AG09309 (cell line): ENCODE measurements around the gene PHKB.

Experiments used
- DNase-seq: peaks from one replicate; pipeline ENCODE4 v3.0.0-alpha.2; 2010; ENCODE audit warnings: low read depth
- H3K4me3 ChIP-seq: 2 replicates; pipeline ENCODE4 v1.5.1; 2011; ENCODE audit warnings: mild to moderate bottlenecking, low read depth, low read length, moderate library complexity; ENCODE audit not compliant: control insufficient read depth
- CTCF ChIP-seq: IDR thresholded peaks from 2 replicates; pipeline ENCODE4 v1.5.1; 2011; ENCODE audit warnings: mild to moderate bottlenecking, low read depth, low read length, inconsistent platforms; ENCODE audit not compliant: insufficient read depth, control insufficient read depth; ENCODE audit errors: missing control alignments

Gene PHKB

DNA sequence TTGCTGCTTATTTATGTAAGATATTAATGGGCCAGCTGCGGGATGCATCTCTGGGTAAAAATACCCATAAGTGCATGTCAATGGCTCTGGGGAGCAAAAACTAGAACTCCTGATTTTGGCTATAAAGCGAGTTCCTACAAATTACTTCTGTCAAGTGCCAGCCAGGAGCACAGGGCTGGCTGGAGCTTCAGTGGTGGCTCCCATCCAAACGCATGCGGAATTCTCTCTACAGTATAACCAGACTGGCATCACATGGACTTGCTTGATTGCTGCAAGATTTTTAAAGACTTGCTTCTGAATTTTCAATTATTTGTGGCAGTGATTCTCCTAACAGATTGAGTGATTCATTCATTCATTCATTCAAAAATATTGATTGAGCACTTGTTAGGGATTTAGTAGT, 260.9 kb downstream of the PHKB start:
- TF ChIP-seq CTCF: no peak
- no peak for DNase-seq
- no peak overlapping the region for H3K4me3 ChIP-seq

GRCh38 chr16:47724115-47724785, 263.1 kb downstream of the PHKB start:
- no peak for DNase-seq
- H3K4me3 ChIP-seq: no peak overlapping the region
- TF ChIP-seq CTCF: no peak

- no peak for DNase-seq
- TF ChIP-seq CTCF: no peak
- no peak overlapping the region for H3K4me3 ChIP-seq
Observed at GRCh38 chr16:47725188-47725695, 264.1 kb downstream of the PHKB start.

DNA sequence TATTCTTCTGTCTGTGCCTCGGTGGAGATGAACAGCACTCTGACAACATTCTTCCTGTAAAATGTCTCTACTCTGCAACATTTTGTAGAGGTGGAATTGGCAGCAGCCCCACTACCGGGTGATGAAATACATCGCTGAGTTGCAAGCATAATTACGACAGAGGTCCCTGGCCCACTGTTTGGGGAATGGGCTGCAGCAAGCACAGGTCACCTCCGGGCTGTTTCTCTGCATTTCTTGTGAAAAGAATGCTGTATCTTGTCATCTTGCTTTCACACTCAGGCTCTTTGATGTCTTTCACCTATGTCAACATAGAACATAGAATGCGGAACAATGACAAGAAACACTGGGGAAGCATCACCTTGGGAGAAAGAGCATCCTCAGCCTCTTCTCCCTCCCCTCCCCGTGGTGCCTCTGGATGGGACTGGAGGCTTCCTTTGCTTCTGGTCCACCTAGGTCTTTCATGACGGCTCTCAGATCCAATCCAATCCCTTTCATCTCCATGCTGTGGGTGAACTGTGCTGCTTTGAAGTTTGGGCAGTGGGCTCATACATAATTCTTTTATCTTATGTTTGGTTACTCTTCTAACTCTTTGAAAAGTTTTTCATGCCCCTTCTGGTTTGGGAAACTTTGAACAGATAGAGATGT, 265.0 kb downstream of the PHKB start:
- no peak overlapping the region for H3K4me3 ChIP-seq
- DNase-seq: no peak
- TF ChIP-seq CTCF: no peak

DNA sequence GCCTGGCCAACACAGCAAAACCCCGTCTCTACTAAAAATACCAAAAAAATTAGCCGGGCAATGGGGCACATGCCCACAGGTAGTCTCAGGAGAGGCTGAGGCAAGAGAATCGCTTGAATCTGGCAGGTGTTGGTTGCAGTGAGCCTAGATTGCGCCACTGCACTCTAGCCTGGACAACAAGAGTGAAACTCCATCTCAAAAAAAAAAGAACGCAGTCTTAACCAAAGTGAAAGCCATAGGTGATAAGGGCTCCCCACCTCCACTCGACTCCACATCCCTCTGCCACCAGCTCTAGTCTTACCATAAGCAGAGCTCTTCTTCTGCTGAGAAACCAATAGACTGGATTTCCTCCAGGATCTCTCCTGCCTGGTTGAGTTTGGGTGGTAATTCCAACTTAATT, 266.0 kb downstream of the PHKB start:
- no peak for DNase-seq
- H3K4me3 ChIP-seq: no peak overlapping the region
- TF ChIP-seq CTCF: no peak

- H3K4me3 ChIP-seq: no peak overlapping the region
- no peak for DNase-seq
- no peak for TF ChIP-seq CTCF
Observed at GRCh38 chr16:47728205-47728604, 267.1 kb downstream of the PHKB start.

DNA sequence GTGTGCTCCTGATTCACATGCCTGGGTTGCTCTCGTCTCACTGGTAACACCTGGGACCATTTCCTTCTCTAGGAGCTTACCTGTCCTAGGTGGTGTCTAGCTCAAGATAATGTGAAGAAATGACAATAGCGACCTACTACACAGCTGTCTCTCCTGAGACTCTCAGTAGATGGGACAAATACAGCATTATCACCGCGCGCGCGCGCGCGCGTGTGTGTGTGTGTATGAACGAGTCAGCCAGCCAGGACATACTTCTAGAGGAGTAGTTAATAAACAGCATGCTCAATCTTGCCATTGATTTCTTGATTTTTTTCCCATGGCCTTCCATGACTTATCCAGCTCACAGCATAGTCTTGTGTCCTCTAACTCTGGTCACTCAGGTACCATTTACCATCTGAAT, 268.6 kb downstream of the PHKB start:
- no peak for TF ChIP-seq CTCF
- DNase-seq: no peak
- H3K4me3 ChIP-seq: no peak overlapping the region
